ENCODE results near the gene CREB5.

The CREB5 gene

GRCh38 chr7:28724563-28724962 lies 312.2 kb downstream of the CREB5 start:
- DNase-seq: no peak

GRCh38 chr7:28725045-28725642 lies 312.8 kb downstream of the CREB5 start:
- no peak for DNase-seq

GRCh38 chr7:28725911-28726310 lies 313.6 kb downstream of the CREB5 start:
- peak; percentile 38 for DNase-seq

- DNase-seq: no peak
These were observed 314.2 kb downstream of the CREB5 start for GRCh38 chr7:28726555-28726954.

DNA sequence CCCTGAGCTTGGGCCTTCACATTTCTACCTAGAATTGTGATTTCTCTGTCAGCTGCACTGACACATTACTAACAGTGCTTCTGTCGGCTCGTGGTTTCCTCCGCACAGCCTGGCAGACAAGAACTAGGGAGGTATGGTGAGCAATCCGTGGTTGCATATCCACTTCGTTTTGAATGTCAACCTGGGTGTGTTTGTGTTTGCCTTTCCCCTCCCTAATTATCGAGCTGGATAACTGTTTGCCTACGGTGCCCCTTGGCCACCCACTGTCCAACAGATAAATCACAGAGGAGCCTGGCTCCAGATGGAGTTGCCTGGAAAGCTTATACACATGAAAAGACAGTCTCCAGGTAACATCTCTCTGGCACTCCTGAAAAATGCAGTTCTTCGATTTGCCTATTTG lies 317.0 kb downstream of the CREB5 start:
- DNase-seq: peak; percentile 13

- DNase-seq: peak; percentile 28
These were observed 317.4 kb downstream of the CREB5 start for GRCh38 chr7:28729727-28730126.

- DNase-seq: no peak
These were observed 318.9 kb downstream of the CREB5 start for GRCh38 chr7:28731092-28731658.

- peak; percentile 47 for DNase-seq
These were observed 320.0 kb downstream of the CREB5 start for GRCh38 chr7:28732071-28732869.

DNA sequence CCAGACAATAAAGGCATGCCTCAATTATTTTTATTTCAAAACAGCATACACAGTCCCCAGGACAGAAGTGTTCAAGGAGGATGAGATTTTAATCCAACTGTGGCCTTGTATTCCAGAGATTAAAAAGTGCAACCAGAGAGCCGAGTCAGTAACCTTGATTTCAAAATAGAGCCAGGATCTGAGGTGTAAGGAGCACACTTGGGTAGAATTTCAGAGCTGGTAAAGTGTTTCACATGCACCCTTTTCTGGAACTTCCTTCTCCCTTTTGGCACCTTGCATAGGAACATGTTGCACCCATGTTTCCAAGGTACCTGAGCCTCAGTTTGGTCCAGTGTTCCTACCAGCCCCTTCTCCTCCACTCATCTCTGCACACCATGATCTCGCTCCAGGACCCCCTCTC lies 320.7 kb downstream of the CREB5 start:
- DNase-seq: no peak

GRCh38 chr7:28738412-28738811 lies 326.1 kb downstream of the CREB5 start:
- no peak for DNase-seq

DNA sequence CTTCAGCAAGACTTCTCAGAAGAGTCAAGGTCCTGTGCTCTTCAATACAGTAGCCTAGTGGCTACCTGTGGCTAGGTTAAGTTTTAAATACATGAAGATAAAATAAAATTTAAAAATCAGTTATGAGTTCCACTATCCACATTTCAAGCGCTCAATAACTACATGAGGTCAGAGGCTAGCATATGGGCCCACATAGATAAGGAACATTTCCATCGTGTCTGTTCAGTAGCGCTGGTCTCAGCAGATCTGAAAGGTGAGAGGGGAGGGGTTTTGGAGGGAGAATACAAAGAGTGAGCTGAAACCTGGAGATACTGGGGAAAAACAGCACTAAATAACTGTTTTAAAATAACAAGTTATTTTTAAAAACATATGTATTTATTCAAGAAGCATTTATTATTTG lies 326.8 kb downstream of the CREB5 start:
- DNase-seq: no peak

DNA sequence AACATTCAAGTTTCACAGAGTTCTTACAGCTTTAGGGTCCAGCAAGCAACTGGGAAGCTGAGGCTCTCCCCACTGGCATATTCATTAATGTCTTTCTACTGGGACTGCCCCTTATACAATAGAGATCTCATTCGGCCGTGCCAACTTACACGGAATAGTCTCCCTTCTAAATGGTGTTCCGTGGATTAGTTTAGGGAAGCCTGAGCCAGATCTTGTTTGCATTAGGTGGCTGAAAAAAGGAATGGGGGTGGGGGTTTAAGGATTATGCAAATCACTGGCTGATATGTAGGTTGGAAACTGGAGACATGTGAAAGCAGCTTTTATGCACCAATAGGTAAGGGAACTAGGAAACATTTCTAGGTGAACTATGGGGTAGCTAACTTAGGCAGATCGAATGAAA lies 327.5 kb downstream of the CREB5 start:
- DNase-seq: no peak

DNA sequence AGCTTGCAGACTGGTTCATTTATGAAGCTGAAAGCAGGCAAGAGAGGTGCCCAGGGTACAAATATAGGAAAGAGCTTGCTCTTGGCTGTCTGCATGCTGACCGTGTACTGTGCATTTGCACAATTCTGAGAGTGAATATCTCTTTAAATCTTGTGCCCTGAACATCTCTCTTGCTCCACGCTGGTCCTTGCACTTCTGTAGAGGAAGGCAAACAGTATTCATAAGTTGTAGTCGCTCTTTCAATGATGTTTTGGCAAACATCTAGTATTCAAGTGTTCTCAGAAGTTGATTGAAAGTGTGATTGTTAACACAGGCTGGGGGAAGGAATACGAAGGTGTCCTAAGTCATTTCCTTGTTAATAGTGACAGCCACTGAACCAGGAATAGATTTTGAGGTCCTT lies 332.6 kb downstream of the CREB5 start:
- DNase-seq: no peak

DNA sequence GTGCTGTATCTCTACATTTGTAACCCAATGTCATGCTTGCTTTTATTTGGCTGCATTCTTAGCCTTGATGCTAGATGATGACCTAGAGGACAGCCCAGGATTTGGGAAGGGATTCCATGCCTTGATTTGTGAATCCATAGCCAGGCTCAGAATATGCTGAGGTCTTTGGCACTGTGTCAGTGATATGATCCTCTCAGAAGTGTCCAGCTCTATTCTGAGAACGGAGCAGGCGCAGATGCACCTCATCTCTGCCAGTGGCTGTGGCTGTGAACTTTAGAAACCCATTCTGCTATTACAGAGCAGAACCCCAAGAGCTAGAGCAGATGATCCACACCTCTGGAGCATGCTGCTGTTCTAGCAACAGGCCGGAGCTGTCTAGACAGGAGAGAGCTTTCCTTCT lies 333.0 kb downstream of the CREB5 start:
- DNase-seq: no peak

GRCh38 chr7:28747404-28747803 lies 335.1 kb downstream of the CREB5 start:
- no peak for DNase-seq

DNA sequence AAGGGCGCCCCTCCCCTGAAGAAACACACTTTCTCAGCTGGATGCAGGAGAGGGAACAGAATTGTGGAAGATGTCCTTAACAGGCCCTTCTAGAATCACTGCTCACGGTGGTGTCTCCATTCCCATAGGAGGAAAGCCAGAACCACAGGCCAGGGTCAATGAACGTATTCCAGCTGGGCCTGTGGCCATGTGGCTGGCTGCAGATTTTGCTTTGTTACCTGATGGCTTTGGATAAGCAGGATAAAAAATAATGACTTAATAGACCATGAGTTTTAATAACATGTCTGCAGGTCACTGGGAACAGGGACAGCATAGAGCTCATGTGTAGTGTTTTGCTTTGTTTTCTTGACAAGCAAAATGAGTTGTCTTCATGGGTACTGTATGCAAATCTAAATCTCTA lies 335.5 kb downstream of the CREB5 start:
- DNase-seq: no peak

GRCh38 chr7:28748346-28748745 lies 336.0 kb downstream of the CREB5 start:
- no peak for DNase-seq

DNA sequence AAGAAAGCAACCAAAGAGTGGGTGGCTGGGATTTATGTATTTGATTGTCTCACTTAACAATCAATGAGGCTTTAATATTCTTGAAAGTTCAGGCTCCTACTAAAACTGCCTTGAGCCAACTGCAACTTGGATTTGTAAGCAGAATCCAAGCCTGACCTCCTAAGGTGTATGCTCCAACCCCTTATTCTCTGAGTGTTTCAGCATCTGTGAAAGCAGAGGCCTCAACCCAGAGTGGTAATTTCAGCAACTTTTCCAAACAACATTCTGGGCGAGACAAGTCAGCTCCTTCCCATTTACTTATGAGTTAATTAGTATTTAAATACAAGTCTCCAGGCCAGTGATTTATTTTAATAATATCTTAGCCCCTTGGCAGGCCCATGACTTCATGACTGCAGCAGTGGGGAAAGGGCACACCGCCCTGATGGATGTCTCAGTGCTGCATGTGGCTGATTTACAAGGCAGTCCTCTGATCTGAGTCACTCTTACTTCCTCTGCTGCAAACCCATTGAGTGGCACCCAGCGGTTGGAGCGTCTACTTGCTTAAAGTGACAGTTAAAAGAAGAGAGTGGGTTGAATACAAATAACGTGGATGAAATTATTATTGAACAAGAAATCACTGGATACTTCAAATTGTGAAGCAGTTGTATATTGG lies 336.7 kb downstream of the CREB5 start:
- DNase-seq: peak; percentile 11

- DNase-seq: peak; percentile 12
These were observed 337.3 kb downstream of the CREB5 start for GRCh38 chr7:28749638-28750037.

DNA sequence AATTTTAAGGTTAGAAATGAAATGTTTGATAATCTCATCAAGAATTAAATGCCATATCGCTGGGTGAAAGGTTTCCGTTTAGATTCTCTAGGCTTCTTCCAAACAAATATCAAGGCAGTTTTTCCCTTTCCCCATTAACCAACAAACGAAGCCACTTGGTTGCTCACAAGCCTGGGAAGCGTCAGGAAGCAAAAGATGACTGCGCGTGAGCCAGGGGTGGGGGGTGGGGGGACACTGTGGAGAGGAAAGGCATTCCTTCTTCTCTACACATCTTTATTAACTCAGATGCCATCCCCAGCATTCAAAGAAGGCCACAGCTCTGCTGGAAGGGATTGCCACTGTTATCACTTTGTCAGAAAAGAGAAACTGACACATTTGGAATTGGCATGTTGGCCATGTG lies 338.7 kb downstream of the CREB5 start:
- no peak for DNase-seq

DNA sequence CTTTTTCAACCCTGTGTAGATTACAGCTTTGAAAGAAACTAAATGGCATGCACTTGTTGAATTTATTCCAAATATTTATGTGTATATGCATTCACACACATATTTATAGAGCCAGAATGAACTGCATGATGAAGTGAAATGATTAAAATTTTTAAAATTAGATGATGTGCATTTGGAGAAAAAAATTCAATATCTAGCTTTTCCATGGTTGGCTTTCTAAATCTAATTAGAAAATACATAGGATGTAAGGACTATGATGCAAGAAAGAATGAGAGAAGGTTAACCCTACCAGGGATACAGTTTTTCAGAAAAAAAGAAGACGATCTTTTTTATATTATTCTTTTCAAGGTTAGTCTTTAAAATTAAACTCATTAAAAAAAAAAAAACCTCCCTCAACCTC lies 341.3 kb downstream of the CREB5 start:
- no peak for DNase-seq

GRCh38 chr7:28754027-28754426 lies 341.7 kb downstream of the CREB5 start:
- peak; percentile 17 for DNase-seq

DNA sequence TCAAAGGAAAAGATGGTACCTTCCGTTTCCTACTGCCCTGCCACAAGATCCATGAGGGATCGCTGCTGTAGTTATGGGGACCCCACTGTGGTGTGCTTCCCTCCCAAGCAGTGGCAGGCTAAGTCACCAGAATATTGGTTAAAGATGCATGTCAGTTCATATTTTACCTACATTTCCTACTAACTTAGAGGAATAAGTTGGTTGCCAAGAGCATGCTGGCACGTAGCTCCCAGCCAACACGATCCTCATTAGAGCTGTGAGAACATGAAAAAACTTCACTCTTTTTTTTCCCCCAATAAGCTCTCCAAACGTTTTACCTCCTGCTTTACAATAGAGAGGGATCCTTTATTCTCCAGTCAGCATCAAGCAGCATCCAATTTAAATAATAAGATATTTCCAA lies 342.1 kb downstream of the CREB5 start:
- DNase-seq: no peak

DNA sequence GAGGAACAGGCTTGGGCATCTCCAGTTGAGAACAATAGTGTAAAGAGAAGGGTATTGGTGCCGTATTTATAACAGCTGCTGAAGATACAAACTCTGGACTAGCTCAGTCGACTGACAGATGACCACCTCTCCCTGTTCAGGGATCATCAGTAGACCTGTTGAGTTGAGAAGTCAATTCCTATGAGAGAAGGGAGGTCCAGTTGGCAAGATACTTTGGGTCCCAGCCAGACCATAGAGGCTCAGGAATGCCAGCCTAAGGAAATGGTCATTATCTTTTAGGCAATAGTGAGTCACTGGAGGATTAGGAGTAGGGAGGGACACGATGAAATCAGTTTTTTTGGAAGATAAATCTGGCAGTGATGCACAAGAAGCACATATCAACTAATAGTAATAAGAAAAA lies 342.9 kb downstream of the CREB5 start:
- peak; percentile 68 for DNase-seq
